Neural cell (in vitro differentiated cells): ENCODE measurements around the gene ANKRD65. TPM values are rescaled to one million over a fixed set of nuclear protein-coding genes. Genes with fewer than 3 reads are reported as not detected.

Experiments
- H2AFZ ChIP-seq: fragments of 200-600, 300-800 bp; sonication (generic), shearing (Covaris generic); 2 replicates; pipeline ENCODE4 v1.6.0; 2014; ENCODE audit warnings: low read depth, mild to moderate bottlenecking, antibody characterized with exemption, low read length, moderate library complexity
- H3F3A ChIP-seq: fragments of 200-600 bp; shearing (Covaris generic); 2 replicates; pipeline ENCODE4 v1.6.1; 2016; ENCODE audit warnings: mild to moderate bottlenecking, moderate library complexity, mixed read lengths, antibody characterized with exemption, low read length; ENCODE audit not compliant: insufficient read depth, poor library complexity, severe bottlenecking
- H3K27ac ChIP-seq: fragments of 200-600, 300-800 bp; sonication (generic), shearing (Covaris generic); 2 replicates; pipeline ENCODE4 v1.5.1; 2014; ENCODE audit warnings: mild to moderate bottlenecking, low read length, moderate library complexity
- H3K27me3 ChIP-seq: fragments of 300-800, 200-600 bp; sonication (generic), shearing (Covaris generic); 2 replicates; pipeline ENCODE4 v1.6.0; 2014; ENCODE audit warnings: mild to moderate bottlenecking, low read depth, low read length, moderate library complexity; ENCODE audit not compliant: insufficient read depth
- H3K36me3 ChIP-seq: fragments of 300-800, 200-600 bp; sonication (generic), shearing (Covaris generic); 2 replicates; pipeline ENCODE4 v1.5.1; 2014; ENCODE audit warnings: mild to moderate bottlenecking, antibody characterized with exemption, low read length, moderate library complexity; ENCODE audit not compliant: insufficient read depth
- H3K4me2 ChIP-seq: fragments of 300-800, 200-600 bp; sonication (generic), shearing (Covaris generic); 2 replicates; pipeline ENCODE4 v1.6.0; 2014; ENCODE audit warnings: mild to moderate bottlenecking, low read length
- H3K4me3 ChIP-seq: fragments of 300-800, 200-600 bp; sonication (generic), shearing (Covaris generic); 2 replicates; pipeline ENCODE4 v1.5.1; 2014; ENCODE audit warnings: mild to moderate bottlenecking, low read length, moderate library complexity
- H3K79me2 ChIP-seq: fragments of 200-600 bp; shearing (Covaris generic); replicated peaks from 2 replicates; pipeline ENCODE4 v1.6.0; 2014; ENCODE audit warnings: mild to moderate bottlenecking, low read length, moderate library complexity; ENCODE audit not compliant: insufficient read depth
- H3K9ac ChIP-seq: fragments of 300-800, 200-600 bp; sonication (generic), shearing (Covaris generic); 2 replicates; pipeline ENCODE4 v1.6.1; 2016; ENCODE audit warnings: mild to moderate bottlenecking, low read length, mixed read lengths
- H3K9me2 ChIP-seq: fragments of 200-600 bp; shearing (Covaris generic); 2 replicates; pipeline ENCODE4 v1.6.1; 2016; ENCODE audit warnings: mild to moderate bottlenecking, low read length, mixed read lengths; ENCODE audit not compliant: insufficient read depth
- H3K9me3 ChIP-seq: fragments of 200-600, 300-800 bp; sonication (generic), shearing (Covaris generic); 2 replicates; pipeline ENCODE4 v1.6.1; 2016; ENCODE audit warnings: mild to moderate bottlenecking, mixed run types, low read length, moderate library complexity, mixed read lengths
- H4K20me1 ChIP-seq: fragments of 200-600 bp; shearing (Covaris generic); 2 replicates; pipeline ENCODE4 v1.6.1; 2016; ENCODE audit warnings: mild to moderate bottlenecking, mixed run types; ENCODE audit not compliant: insufficient read depth
- CTCF ChIP-seq: fragments of 450-650 bp; IDR thresholded peaks from 2 replicates; pipeline ENCODE4 v1.5.1; 2014; ENCODE audit warnings: antibody characterized with exemption, mild to moderate bottlenecking, moderate library complexity; ENCODE audit not compliant: poor library complexity, severe bottlenecking
- EP300 ChIP-seq: fragments of 450-650 bp; conservative IDR thresholded peaks from 2 replicates; pipeline ENCODE4 v1.6.1; 2014; ENCODE audit warnings: antibody characterized with exemption, mild to moderate bottlenecking, moderate library complexity; ENCODE audit not compliant: poor library complexity, severe bottlenecking
- EZH2 ChIP-seq: fragments of 200-600, 300-800 bp; shearing (Covaris generic), sonication (generic); IDR thresholded peaks from 2 replicates; pipeline ENCODE4 v1.6.1; 2014; ENCODE audit warnings: antibody characterized with exemption, low read length, borderline replicate concordance, mild to moderate bottlenecking; ENCODE audit not compliant: insufficient read depth, poor library complexity, severe bottlenecking
- MXI1 ChIP-seq: fragments of 450-650 bp; conservative IDR thresholded peaks from 2 replicates; pipeline ENCODE4 v1.6.1; 2014; ENCODE audit warnings: antibody characterized with exemption, mild to moderate bottlenecking; ENCODE audit not compliant: poor library complexity, severe bottlenecking
- POLR2AphosphoS5 ChIP-seq: IDR thresholded peaks from 2 replicates; pipeline ENCODE4 v1.6.1; 2012
- RAD21 ChIP-seq: fragments of 450-650 bp; conservative IDR thresholded peaks from 2 replicates; pipeline ENCODE4 v1.6.1; 2014; ENCODE audit warnings: antibody characterized with exemption, mild to moderate bottlenecking, moderate library complexity
- SMC3 ChIP-seq: fragments of 450-650 bp; conservative IDR thresholded peaks from 2 replicates; pipeline ENCODE4 v1.6.1; 2014; ENCODE audit warnings: antibody characterized with exemption, mild to moderate bottlenecking, moderate library complexity; ENCODE audit not compliant: poor library complexity
- TAF1 ChIP-seq: IDR thresholded peaks from 2 replicates; pipeline ENCODE4 v1.6.1; 2012; ENCODE audit warnings: low read depth
- polyA plus RNA-seq: library from polyadenylated mRNA; depleted of rRNA; stranded (reverse); fragments of >200 nt; gene quantifications from 2 replicates; pipeline ENCODE4 v1.2.3, GENCODE V29; 2014
- TF ChIP-seq, protein P1 (sequence below): IDR thresholded peaks from 2 replicates; pipeline ENCODE4 v1.6.1; 2012; ENCODE audit warnings: borderline replicate concordance

Gene ANKRD65
- polyA plus RNA-seq, 1 donor from 2014 or later: not detected

DNA sequence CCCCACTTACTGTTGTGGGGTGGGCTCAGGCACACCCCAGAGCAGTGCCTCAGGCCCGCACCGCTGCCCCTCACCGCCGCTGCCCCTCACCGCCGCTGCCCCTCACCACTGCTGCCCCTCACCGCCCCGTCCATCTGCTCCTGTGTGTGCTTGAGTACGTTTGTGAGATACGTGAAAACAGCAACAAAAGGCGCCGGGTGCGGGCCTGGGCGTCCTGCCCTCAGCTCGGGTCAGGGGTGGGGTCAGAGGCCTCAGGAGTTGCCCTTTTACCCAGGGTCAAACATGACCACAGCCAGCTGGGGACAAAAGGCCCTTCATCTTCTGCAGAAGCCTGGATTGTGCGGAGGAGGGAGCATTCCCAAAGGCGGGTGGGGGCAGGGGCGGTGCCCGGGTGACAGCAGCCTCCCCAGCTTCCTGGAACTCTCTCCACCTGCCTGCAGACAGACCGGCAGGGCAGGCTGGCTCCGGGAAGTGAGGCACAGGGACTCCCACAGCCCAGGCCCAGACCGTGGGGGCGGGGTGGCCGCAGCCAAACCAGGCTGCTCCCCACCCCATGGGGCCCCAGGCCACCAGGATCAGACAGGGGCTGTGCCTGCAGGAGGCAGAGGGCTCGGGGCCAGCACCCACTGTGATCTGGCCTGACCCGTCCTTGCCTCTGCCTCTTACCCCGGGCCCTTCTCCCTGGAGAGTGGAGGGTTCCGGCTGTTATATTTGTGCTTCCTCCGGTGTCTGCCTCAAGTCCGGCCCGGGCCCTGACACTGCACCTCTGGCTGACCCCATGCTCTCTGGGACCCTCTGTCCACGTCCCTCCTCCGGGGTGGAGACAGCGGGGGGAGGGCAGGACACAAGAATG is 12.1 kb upstream of the ANKRD65 start:
- Histone ChIP-seq H3K79me2 (no peaks in the 10 kb centered on the region), H3K9ac (no peak overlapping the region), H3K4me3 (no peak overlapping the region), H3K27ac (no peak overlapping the region), H3F3A (no peaks in the 10 kb centered on the region), H3K36me3 (no peaks in the 10 kb centered on the region), H3K9me2 (no peaks in the 10 kb centered on the region), H3K27me3 (peaks cover 12% of the 10 kb centered on the region), H3K4me2 (no peak overlapping the region), H4K20me1 (no peaks in the 10 kb centered on the region), H2AFZ (no peak overlapping the region), H3K9me3 (no peaks in the 10 kb centered on the region)
- no peak for TF ChIP-seq EP300

DNA sequence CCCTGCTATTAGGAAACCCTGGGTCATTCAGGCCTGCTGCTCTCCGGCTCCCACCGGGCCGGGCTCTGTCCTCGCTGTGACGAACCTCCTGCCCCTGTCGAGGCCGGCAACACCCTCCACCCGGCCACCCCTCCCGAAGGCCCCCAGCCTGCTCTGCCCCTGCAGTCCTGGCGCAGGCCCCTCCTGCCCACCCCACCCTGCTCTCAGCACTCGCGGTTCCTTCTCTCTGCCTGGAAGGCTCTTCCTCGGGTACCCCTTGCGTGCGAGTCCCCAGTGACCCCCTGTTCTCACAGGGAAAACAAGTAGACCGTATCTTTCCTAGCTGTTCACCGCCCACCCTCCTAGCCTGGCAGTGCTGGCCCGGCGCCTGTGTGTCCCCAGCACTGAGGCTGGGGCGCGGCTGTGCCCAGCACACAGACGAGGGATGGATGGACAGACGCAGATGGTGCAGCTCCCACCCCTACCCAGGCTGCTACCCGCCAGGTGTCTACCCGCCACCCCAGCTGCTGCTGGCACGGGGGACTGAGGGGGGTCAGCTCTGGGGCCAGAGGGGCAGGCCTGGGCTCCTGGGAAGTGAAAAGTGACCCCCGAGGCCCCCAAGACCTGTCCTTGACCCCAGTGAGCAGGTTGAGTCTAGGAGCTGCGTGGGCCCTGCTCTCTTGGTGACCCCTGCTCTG is 11.3 kb upstream of the ANKRD65 start:
- TF ChIP-seq POLR2AphosphoS5 (no peak), EP300 (no peak), MXI1 (no peak), EZH2 (no peak), CTCF (no peak), TAF1 (no peak), SMC3 (no peak), RAD21 (no peak)
- TF ChIP-seq, protein P1, sequence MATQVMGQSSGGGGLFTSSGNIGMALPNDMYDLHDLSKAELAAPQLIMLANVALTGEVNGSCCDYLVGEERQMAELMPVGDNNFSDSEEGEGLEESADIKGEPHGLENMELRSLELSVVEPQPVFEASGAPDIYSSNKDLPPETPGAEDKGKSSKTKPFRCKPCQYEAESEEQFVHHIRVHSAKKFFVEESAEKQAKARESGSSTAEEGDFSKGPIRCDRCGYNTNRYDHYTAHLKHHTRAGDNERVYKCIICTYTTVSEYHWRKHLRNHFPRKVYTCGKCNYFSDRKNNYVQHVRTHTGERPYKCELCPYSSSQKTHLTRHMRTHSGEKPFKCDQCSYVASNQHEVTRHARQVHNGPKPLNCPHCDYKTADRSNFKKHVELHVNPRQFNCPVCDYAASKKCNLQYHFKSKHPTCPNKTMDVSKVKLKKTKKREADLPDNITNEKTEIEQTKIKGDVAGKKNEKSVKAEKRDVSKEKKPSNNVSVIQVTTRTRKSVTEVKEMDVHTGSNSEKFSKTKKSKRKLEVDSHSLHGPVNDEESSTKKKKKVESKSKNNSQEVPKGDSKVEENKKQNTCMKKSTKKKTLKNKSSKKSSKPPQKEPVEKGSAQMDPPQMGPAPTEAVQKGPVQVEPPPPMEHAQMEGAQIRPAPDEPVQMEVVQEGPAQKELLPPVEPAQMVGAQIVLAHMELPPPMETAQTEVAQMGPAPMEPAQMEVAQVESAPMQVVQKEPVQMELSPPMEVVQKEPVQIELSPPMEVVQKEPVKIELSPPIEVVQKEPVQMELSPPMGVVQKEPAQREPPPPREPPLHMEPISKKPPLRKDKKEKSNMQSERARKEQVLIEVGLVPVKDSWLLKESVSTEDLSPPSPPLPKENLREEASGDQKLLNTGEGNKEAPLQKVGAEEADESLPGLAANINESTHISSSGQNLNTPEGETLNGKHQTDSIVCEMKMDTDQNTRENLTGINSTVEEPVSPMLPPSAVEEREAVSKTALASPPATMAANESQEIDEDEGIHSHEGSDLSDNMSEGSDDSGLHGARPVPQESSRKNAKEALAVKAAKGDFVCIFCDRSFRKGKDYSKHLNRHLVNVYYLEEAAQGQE: no peak

More for the DNA sequence above, 11.3 kb upstream of the ANKRD65 start:
- Histone ChIP-seq H3K9ac (no peak overlapping the region), H3K79me2 (no peaks in the 10 kb centered on the region), H3K27ac (no peak overlapping the region), H3K27me3 (peaks cover 12% of the 10 kb centered on the region), H2AFZ (no peak overlapping the region), H3K9me3 (no peaks in the 10 kb centered on the region), H3K36me3 (no peaks in the 10 kb centered on the region), H3F3A (no peaks in the 10 kb centered on the region), H4K20me1 (no peaks in the 10 kb centered on the region), H3K9me2 (no peaks in the 10 kb centered on the region), H3K4me2 (no peak overlapping the region), H3K4me3 (no peak overlapping the region)
